Neural progenitor cell (in vitro differentiated cells): Measurements from ENCODE around the gene MTHFSD.

ENCODE experiments used
- EZH2 ChIP-seq: fragments of 200-600 bp; sonication (generic); IDR thresholded peaks from 2 replicates; pipeline ENCODE4 v1.6.1; 2017; ENCODE audit warnings: antibody characterized with exemption, mild to moderate bottlenecking, moderate library complexity
- EZH2phosphoT487 ChIP-seq: fragments of 200-600 bp; sonication (generic); IDR thresholded peaks from 2 replicates; pipeline ENCODE4 v1.6.1; 2017; ENCODE audit warnings: antibody characterized with exemption
- TF ChIP-seq, protein P1 (sequence below): fragments of 200-600 bp; sonication (generic); IDR thresholded peaks from 2 replicates; pipeline ENCODE4 v1.5.1; 2017; ENCODE audit warnings: antibody characterized with exemption, mild to moderate bottlenecking

DNA sequence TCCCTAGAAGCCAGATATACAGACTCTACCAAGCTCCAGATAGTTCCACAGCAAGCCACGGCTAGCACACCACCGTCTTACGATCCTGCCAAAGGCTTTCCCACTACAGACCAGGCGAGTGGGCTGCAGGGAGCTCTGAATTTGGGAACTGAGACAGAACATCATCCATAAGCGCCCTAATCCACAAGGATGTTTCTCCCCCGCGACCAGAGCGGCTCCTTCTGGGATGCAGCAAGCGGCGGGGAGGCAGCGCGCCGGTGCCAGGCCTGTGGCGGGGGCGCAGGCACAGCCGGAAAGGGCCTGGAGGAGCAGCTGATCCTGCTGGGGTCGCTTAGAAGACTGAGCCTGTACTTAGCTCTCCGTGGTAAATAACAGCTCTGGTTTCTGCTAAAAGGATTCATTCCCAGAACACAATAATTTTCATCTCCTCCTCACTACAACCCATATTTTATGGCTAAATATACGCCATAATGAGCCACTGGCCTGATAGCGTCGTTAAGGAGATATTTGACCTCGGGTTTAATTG is 60.9 kb downstream of the MTHFSD start:
- TF ChIP-seq, protein P1, sequence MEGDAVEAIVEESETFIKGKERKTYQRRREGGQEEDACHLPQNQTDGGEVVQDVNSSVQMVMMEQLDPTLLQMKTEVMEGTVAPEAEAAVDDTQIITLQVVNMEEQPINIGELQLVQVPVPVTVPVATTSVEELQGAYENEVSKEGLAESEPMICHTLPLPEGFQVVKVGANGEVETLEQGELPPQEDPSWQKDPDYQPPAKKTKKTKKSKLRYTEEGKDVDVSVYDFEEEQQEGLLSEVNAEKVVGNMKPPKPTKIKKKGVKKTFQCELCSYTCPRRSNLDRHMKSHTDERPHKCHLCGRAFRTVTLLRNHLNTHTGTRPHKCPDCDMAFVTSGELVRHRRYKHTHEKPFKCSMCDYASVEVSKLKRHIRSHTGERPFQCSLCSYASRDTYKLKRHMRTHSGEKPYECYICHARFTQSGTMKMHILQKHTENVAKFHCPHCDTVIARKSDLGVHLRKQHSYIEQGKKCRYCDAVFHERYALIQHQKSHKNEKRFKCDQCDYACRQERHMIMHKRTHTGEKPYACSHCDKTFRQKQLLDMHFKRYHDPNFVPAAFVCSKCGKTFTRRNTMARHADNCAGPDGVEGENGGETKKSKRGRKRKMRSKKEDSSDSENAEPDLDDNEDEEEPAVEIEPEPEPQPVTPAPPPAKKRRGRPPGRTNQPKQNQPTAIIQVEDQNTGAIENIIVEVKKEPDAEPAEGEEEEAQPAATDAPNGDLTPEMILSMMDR, result no peak
- TF ChIP-seq EZH2, result peak; percentile 87
- peak; percentile 45 for TF ChIP-seq EZH2phosphoT487
